ENCODE data around the gene ACLY. TPM values are rescaled to one million over a fixed set of nuclear protein-coding genes. Genes with fewer than 3 reads are reported as not detected.

The ACLY gene
- total and polyA plus RNA-seq, 7 experiments from 2014 or later: 42.7 to 154 (median 67.9) TPM

DNA sequence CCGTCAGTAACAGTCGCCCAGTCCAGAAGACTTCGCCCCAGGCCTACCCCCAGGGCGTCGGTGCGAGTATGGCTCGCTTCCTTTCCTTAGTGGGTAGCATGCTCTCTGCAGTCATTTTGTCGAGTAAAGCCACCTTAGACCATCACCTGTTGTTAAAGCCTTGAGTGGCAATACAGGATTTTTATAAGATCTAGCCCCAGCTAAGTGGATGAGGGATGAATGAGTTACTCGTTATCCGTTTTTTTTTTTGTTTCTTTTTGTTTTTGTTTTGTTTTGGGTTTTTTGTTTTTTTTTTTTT lies 53.2 kb downstream of the ACLY start:
- ChIA-PET POLR2A (interaction anchor here (0.6 to 3.0 kb wide), 8 partner anchors 29 to 1646 kb away, joined by 3 to 17 read pairs (median 6); partner anchors contain the start of genes ACLY, DNAJC7, EIF1 and KLHL10), CTCF (interaction anchor here (0.7 kb wide), 2 partner anchors 16 to 1602 kb away, joined by 3 to 4 read pairs; no protein-coding TSS in a partner anchor)
- Histone ChIP-seq H3K4me1 (ENCODE audit: control insufficient read depth in 2 of 2, insufficient read depth in 2 of 2, low read length in 2 of 2) (peaks cover 25 to 28% of the 10 kb centered on the region in 2 donors), H3K36me3 (ENCODE audit: control insufficient read depth in 2 of 3, insufficient read depth in 3 of 3, low read length in 3 of 3) (peaks cover 0 to 32% (median 0%) of the 10 kb centered on the region in 3 experiments), H3K4me3 (ENCODE audit: low read length) (peak overlapping the region; percentile 44), H3K27me3 (ENCODE audit: control insufficient read depth in 2 of 2, insufficient read depth in 2 of 2, low read length in 2 of 2) (no peaks in the 10 kb centered on the region), H3K27ac (ENCODE audit: low read depth, low read length) (peak overlapping the region; percentile 90), H3K9me3 (ENCODE audit: control insufficient read depth in 2 of 3, low read length in 3 of 3) (no peaks in the 10 kb centered on the region)
- peaks cover 0 to 12% (median 9%) of the 10 kb centered on the region in 5 donors for H3K36me3 Mint-ChIP-seq
- peaks cover 13 to 38% (median 27%) of the 10 kb centered on the region in 7 donors for H3K4me1 Mint-ChIP-seq
- ATAC-seq (no peak), DNase-seq (no peak)
- H3K9me3 Mint-ChIP-seq: peaks cover 0 to 2% (median 0%) of the 10 kb centered on the region in 11 donors
- peak overlapping the region in 4 of 9 donors; percentile 73 to 92 (median 90) for H3K27ac Mint-ChIP-seq
- no peaks in the 10 kb centered on the region for H3K27me3 Mint-ChIP-seq
- intact Hi-C loops (cut with micrococcal nuclease): loop anchor here (1.0 to 10.0 kb wide), 12 partner anchors 29 to 1218 kb away; partner anchors contain the start of genes NT5C3B (in 2 of the 2), CNP (in 1 of the 2), DNAJC7 (in 1 of the 2) and EIF1 (in 1 of the 2)
- H3K4me3 Mint-ChIP-seq: no peak overlapping the region

DNA sequence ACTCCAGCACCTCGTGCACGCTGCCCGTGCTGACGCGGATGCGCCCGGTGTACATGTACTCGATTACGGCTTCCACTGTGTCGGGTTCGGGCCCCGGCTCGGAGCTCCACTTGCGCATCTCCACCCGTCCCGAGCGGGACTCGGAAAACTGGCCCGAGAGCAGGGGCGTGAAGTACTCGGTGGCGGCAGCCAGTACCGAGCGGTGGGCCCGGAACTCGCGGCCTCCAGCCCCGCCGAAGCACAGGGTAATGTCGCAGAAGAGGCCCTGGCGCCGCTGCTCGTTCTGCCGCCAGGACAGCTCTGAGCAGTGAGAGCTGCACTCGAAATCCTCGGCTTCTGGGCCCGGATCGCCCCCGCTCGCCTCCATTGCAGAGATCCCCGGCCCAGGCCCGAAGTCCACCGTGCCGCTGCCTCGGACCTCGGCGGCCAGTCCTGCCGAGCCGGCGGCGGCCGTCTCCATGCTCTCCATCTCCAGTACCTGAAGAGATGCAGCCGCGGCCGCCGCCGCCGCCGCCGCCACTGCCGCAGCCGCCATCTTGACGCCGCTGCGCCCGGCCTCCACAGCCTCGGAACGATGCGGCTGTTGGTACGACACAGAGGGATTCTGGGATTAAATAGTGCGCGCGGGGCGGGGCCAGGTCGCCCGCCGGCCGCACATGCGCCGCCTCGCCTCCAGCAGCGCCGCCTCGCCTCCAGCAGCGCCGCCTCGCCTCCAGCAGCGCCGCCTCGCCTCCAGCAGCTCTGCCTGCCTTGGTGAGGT lies 53.7 kb downstream of the ACLY start, which contains the start of gene KLHL11:
KLHL11 (minus strand) TSS at position 588 of the 760 bp plus-strand sequence; CDS start at position 535, 53 bp downstream.
- peak within 1 kb of the TSS; percentile 90 for H3K27ac ChIP-seq (ENCODE audit: low read depth, low read length)
- ChIA-PET CTCF (interaction anchor here (0.7 kb wide), 1 partner anchor 66 kb away, joined by 3 read pairs; the partner anchor contains the start of gene ODAD4), POLR2A (interaction anchor here (1.2 to 3.0 kb wide), 8 partner anchors 13 to 1646 kb away, joined by 4 to 17 read pairs (median 10); partner anchors contain the start of genes ACLY, DNAJC7, EIF1 and KLHL10)
- peak within 1 kb of the TSS in 4 of 9 donors; percentile 73 to 92 (median 90) for H3K27ac Mint-ChIP-seq
- no peaks in the 10 kb centered on the region for H3K27me3 ChIP-seq (ENCODE audit: control insufficient read depth in 2 of 2, insufficient read depth in 2 of 2, low read length in 2 of 2)
- H3K9me3 Mint-ChIP-seq: peaks cover 0 to 2% (median 0%) of the 10 kb centered on the region in 11 donors
- peak within 1 kb of the TSS; percentile 89 for H3K4me3 ChIP-seq (ENCODE audit: low read length)
- no peaks in the 10 kb centered on the region for H3K27me3 Mint-ChIP-seq
- peaks cover 25 to 31% of the 10 kb centered on the region in 2 donors for H3K4me1 ChIP-seq (ENCODE audit: control insufficient read depth in 2 of 2, insufficient read depth in 2 of 2, low read length in 2 of 2)
- peak; percentile 97 for ATAC-seq
- H3K4me3 Mint-ChIP-seq: no peak within 1 kb of the TSS
- intact Hi-C loops (cut with micrococcal nuclease): loop anchor here (1.0 to 10.0 kb wide), 12 partner anchors 29 to 1218 kb away; partner anchors contain the start of genes NT5C3B (in 2 of the 2), CNP (in 1 of the 2), DNAJC7 (in 1 of the 2) and EIF1 (in 1 of the 2)
- peak; percentile 78 to 88 (median 86) for DNase-seq
- H3K9me3 ChIP-seq (ENCODE audit: control insufficient read depth in 2 of 3, low read length in 3 of 3): no peaks in the 10 kb centered on the region
- H3K4me1 Mint-ChIP-seq: peaks cover 15 to 43% (median 32%) of the 10 kb centered on the region in 7 donors
- peaks cover 0 to 27% (median 0%) of the 10 kb centered on the region in 3 experiments for H3K36me3 ChIP-seq (ENCODE audit: control insufficient read depth in 2 of 3, insufficient read depth in 3 of 3, low read length in 3 of 3)
- H3K36me3 Mint-ChIP-seq: peaks cover 0 to 9% (median 7%) of the 10 kb centered on the region in 5 donors

- Histone ChIP-seq H3K36me3 (ENCODE audit: control insufficient read depth in 2 of 3, insufficient read depth in 3 of 3, low read length in 3 of 3) (peaks cover 0 to 21% (median 0%) of the 10 kb centered on the region in 3 experiments), H3K4me1 (ENCODE audit: control insufficient read depth in 2 of 2, insufficient read depth in 2 of 2, low read length in 2 of 2) (peaks cover 25 to 34% of the 10 kb centered on the region in 2 donors), H3K27ac (ENCODE audit: low read depth, low read length) (peak overlapping the region; percentile 90), H3K4me3 (ENCODE audit: low read length) (peak overlapping the region; percentile 89), H3K9me3 (ENCODE audit: control insufficient read depth in 2 of 3, low read length in 3 of 3) (no peaks in the 10 kb centered on the region), H3K27me3 (ENCODE audit: control insufficient read depth in 2 of 2, insufficient read depth in 2 of 2, low read length in 2 of 2) (no peaks in the 10 kb centered on the region)
- Mint-ChIP-seq H3K4me1 (peaks cover 15 to 48% (median 37%) of the 10 kb centered on the region in 7 donors), H3K4me3 (no peak overlapping the region), H3K27ac (no peak overlapping the region), H3K27me3 (no peaks in the 10 kb centered on the region), H3K36me3 (peaks cover 0 to 9% (median 6%) of the 10 kb centered on the region in 5 donors), H3K9me3 (peaks cover 0 to 2% (median 0%) of the 10 kb centered on the region in 11 donors)
- intact Hi-C loops (cut with micrococcal nuclease): loop anchor here (2.0 to 10.0 kb wide), 4 partner anchors 102 to 670 kb away; partner anchors contain the start of genes CNP (in 1 of the 2), EIF1 (in 1 of the 2), HAP1 (in 1 of the 2) and NAGLU (in 1 of the 2)
- ATAC-seq (no peak), DNase-seq (peak in 1 of 9 donors; percentile 72)
- ChIA-PET CTCF (interaction anchor here (0.7 to 1.0 kb wide), 2 partner anchors 30 to 66 kb away, joined by 3 to 4 read pairs; partner anchors contain the start of gene ODAD4), POLR2A (interaction anchor here (1.2 to 3.0 kb wide), 8 partner anchors 12 to 1645 kb away, joined by 4 to 17 read pairs (median 10); partner anchors contain the start of genes ACLY, DNAJC7, EIF1 and KLHL10)
Measured at GRCh38 chr17:41864498-41864835, 54.3 kb downstream of the ACLY start.

DNA sequence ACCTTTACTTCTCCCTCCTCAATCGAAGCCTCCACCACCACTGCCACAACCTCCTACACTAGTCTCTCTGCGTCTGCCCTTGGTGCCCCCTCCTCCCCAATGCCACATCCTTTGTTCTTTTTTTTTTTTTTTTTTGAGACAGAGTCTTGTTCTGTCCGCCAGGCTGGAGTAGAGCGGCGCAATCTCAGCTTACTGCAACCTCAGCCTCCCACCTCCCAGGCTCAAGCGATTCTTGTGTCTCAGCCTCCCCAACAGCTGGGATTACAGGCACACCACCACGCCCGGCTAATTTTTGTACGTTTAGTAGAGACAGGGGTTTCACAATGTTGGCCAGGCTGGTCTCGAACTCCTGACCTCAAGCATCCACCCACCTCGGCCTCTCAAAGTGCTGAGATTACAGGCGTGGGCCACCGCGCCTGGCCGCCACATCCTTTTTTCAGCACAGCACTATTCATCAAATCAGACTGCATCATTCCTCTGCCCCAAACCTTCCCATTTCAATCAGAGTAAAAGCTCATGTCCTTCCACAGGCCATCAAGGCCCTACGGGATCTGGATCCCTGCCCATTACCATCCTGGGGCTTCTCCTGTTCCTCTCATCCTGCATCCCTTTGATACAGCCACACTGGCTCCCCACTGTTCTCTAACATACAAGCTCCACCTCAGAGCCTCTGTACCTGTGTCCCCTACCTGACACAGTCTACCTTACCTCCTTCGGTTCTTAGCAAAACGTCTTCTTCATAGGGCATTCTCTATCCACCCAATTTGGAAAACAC lies 55.5 kb downstream of the ACLY start:
- Mint-ChIP-seq H3K4me1 (peaks cover 15 to 47% (median 32%) of the 10 kb centered on the region in 7 donors), H3K36me3 (peaks cover 0 to 3% (median under 1%) of the 10 kb centered on the region in 5 donors), H3K4me3 (no peak overlapping the region), H3K27me3 (no peaks in the 10 kb centered on the region), H3K27ac (no peak overlapping the region), H3K9me3 (peaks cover 0 to 2% (median 0%) of the 10 kb centered on the region in 11 donors)
- Histone ChIP-seq H3K4me1 (ENCODE audit: control insufficient read depth in 2 of 2, insufficient read depth in 2 of 2, low read length in 2 of 2) (peaks cover 25 to 34% of the 10 kb centered on the region in 2 donors), H3K27ac (ENCODE audit: low read depth, low read length) (peak overlapping the region; percentile 49), H3K4me3 (ENCODE audit: low read length) (peak overlapping the region; percentile 89), H3K9me3 (ENCODE audit: control insufficient read depth in 2 of 3, low read length in 3 of 3) (no peaks in the 10 kb centered on the region), H3K27me3 (ENCODE audit: control insufficient read depth in 2 of 2, insufficient read depth in 2 of 2, low read length in 2 of 2) (no peaks in the 10 kb centered on the region), H3K36me3 (ENCODE audit: control insufficient read depth in 2 of 3, insufficient read depth in 3 of 3, low read length in 3 of 3) (peaks cover 0 to 18% (median 0%) of the 10 kb centered on the region in 3 experiments)
- ChIA-PET CTCF (interaction anchor here (1.0 kb wide), 1 partner anchor 29 kb away, joined by 4 read pairs; no protein-coding TSS in a partner anchor), POLR2A (interaction anchor here (1.7 to 3.0 kb wide), 4 partner anchors 11 to 175 kb away, joined by 12 to 17 read pairs (median 13); partner anchors contain the start of genes ACLY, EIF1, KLHL10 and NT5C3B)
- intact Hi-C loops (cut with micrococcal nuclease): loop anchor here in 1 of 2 donors (10.0 kb wide), 2 partner anchors 128 to 672 kb away; partner anchors contain the start of genes HAP1 and NAGLU
- DNase-seq (peak in 7 of 9 donors; percentile 2 to 41 (median 18)), ATAC-seq (peak; percentile 17)

DNA sequence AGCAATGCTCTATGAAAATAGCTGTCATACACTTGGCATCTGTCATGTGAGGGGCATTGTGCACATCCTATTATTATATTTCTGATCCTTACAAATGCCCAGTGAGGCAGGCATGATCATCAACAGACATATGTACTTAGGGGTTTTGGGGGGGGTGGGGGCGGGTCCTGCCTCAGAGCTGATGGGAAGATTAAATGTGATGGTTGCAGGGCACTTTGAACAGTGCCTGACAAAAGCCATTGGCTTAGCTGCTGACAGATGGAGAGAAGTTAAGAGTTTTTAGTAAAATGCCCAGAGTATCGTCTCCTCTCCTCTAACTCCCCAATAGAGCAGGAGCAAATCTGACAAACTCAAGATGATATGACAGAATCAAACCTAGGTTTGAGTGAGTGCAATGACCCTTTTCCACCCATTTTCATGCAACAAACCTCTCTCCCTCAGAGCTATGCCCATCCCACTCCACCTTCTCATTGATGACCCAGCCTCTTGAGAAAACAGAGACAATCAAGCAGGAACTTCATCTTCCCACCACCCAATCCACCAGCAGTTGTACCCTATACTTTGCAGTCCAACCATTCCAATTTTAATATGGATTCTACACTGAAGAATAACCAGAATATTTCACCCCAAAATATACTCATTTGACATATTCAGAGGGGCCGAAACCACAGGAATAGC lies 58.4 kb downstream of the ACLY start:
- Mint-ChIP-seq H3K36me3 (no peaks in the 10 kb centered on the region), H3K4me3 (peak overlapping the region in 4 of 10 donors; percentile 2 to 58 (median 34)), H3K4me1 (peaks cover 15 to 38% (median 30%) of the 10 kb centered on the region in 7 donors), H3K27me3 (no peaks in the 10 kb centered on the region), H3K27ac (peak overlapping the region in 2 of 9 donors; percentile 8 to 24), H3K9me3 (no peaks in the 10 kb centered on the region)
- DNase-seq: no peak
- intact Hi-C loops (cut with micrococcal nuclease): loop anchor here in 1 of 2 donors (10.0 kb wide), 2 partner anchors 126 to 674 kb away; partner anchors contain the start of genes HAP1 and NAGLU
- peaks cover 0 to 9% (median 0%) of the 10 kb centered on the region in 3 experiments for H3K36me3 ChIP-seq (ENCODE audit: control insufficient read depth in 2 of 3, insufficient read depth in 3 of 3, low read length in 3 of 3)
- no peak overlapping the region for H3K4me3 ChIP-seq (ENCODE audit: low read length)
- H3K27ac ChIP-seq (ENCODE audit: low read depth, low read length): no peak overlapping the region
- no peak for ATAC-seq
- ChIA-PET POLR2A (no interaction called here), CTCF (no interaction called here)
- H3K4me1 ChIP-seq (ENCODE audit: control insufficient read depth in 2 of 2, insufficient read depth in 2 of 2, low read length in 2 of 2): peaks cover 25 to 34% of the 10 kb centered on the region in 2 donors
- no peaks in the 10 kb centered on the region for H3K9me3 ChIP-seq (ENCODE audit: control insufficient read depth in 2 of 3, low read length in 3 of 3)
- no peaks in the 10 kb centered on the region for H3K27me3 ChIP-seq (ENCODE audit: control insufficient read depth in 2 of 2, insufficient read depth in 2 of 2, low read length in 2 of 2)

Data from naive thymus-derived CD4-positive, alpha-beta T cell (primary cell).